ENCODE results near the gene KIF12. TPM values are rescaled to one million over a fixed set of nuclear protein-coding genes. Genes with fewer than 3 reads are reported as not detected.
A peak's percentile ranks its signal among the peaks of the same experiment; 100 is the strongest.

Gene KIF12
- total and polyA plus RNA-seq, 4 donors = 0.47 to 6.7 (median 4.8) TPM

DNA sequence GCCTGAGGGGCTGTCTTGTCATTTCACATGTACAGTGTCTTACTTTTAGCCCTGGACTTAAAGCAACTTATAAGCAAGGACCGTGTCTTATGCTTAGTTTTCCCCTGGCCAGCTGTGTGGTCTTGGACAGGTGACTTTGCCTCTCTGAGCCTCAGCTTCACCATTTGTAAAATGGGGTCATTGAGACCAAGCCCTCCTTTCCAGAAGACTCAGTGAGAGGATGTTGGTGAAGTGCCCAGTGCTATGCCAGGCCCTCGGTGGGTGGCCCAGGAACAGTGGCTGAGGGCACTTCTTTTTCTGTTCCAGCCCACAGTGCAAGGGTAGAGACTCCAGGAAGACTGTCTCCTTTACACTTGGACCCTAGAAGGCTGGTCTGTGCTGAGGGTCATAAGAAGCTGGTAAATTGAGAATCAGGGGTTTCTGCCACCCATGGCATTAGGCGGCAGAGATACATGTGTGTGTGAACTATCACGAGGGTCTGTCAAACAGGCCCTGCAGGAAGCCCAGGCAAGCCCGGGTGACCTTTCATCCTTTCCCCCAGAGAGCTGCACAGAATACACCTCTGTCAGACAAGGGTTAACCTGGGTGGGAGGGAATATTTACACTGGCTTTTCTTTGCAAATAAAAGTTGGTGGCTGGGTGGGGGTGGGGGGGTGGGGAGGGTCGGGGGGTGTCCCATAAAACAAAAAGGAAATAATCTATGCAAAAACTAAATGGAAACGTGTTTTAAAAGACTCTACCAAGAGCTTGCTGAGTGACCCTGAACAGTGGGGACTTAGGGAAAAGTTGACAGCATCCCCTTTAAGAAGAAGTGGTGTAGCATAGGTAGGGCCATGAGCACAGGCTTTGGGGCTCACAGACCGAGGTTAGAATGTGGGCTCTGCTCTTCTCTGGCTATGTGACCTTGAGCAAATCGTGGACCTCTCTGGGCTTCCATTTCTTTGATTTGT is 20.4 kb upstream of the KIF12 start:
- no peak for ATAC-seq (ENCODE audit: insufficient read depth, low FRiP score)
- DNase-seq = peak in 1 of 3 donors; percentile 0

DNA sequence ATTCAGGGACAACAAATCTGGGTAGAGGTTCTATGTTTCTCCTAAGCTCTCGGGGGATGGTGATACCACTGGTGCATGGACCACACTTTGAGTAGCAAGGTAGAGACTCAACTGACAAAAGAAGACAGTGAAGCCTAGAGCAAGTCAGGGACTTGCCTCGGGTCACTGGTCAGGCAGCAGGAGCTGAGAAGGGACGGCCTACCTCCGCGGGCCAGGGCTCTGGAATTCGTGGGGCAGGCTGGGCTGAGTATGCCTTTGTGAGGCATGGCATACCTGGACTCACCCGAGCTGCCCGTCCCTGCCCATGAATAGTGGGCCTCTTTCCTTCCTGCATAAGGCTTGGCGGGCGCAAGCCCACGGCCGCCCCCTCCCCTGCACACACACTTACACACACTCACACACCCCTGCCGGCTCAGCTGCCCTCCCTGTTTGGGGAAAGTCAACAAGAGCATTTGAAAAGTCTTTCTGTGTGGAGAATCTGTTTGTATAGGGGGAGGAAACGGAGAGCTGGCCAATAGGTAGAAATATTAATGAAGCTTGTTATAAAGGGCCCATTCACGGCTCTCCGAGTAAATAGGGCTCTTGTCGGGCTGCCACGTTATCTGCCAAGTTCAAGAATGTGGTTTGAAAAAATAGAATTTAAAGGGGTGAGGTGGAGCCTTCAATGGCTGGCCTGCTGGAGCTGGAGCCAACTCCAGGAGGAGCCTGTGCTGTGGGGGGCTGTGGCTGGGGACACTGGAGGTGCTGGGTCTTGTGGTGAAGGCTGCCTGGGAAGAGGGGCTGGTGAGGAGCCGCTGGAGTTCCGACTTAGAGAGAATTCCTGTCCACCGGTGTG is 19.1 kb upstream of the KIF12 start:
- H3K4me1 ChIP-seq (ENCODE audit: control insufficient read depth in 5 of 5, insufficient read depth in 5 of 5, low read length in 5 of 5) = peaks cover 0 to 43% (median 22%) of the 10 kb centered on the region in 5 donors
- peak; percentile 79 to 91 (median 84) for DNase-seq
- no peaks in the 10 kb centered on the region for H3K9me3 ChIP-seq (ENCODE audit: control insufficient read depth in 4 of 4, insufficient read depth in 3 of 4, low read length in 3 of 4)
- H3K27me3 ChIP-seq (ENCODE audit: control insufficient read depth in 3 of 3, insufficient read depth in 3 of 3, low read length in 2 of 3) = no peaks in the 10 kb centered on the region
- WGBS, 2 donors = 51 to 63% methylated on average over 21 of the region's 21 CpGs
- H3K27ac ChIP-seq (ENCODE audit: low read depth in 1 of 2, low read length in 1 of 2) = peak overlapping the region in 1 of 2 donors; percentile 66
- H3K36me3 ChIP-seq (ENCODE audit: control insufficient read depth in 4 of 4, insufficient read depth in 4 of 4, low read length in 4 of 4) = no peaks in the 10 kb centered on the region
- no peak overlapping the region for H3K9ac ChIP-seq (ENCODE audit: insufficient read depth in 1 of 2, low read length in 2 of 2)
- no peak overlapping the region for H3K4me3 ChIP-seq
- TF ChIP-seq, protein P1, sequence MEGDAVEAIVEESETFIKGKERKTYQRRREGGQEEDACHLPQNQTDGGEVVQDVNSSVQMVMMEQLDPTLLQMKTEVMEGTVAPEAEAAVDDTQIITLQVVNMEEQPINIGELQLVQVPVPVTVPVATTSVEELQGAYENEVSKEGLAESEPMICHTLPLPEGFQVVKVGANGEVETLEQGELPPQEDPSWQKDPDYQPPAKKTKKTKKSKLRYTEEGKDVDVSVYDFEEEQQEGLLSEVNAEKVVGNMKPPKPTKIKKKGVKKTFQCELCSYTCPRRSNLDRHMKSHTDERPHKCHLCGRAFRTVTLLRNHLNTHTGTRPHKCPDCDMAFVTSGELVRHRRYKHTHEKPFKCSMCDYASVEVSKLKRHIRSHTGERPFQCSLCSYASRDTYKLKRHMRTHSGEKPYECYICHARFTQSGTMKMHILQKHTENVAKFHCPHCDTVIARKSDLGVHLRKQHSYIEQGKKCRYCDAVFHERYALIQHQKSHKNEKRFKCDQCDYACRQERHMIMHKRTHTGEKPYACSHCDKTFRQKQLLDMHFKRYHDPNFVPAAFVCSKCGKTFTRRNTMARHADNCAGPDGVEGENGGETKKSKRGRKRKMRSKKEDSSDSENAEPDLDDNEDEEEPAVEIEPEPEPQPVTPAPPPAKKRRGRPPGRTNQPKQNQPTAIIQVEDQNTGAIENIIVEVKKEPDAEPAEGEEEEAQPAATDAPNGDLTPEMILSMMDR (IDR thresholded peaks at IDR 0.05; ENCODE audit: control extremely low read depth, extremely low read depth) = no peak
- peak; percentile 50 for ATAC-seq (ENCODE audit: insufficient read depth, low FRiP score)

More for the DNA sequence above, 20.4 kb upstream of the KIF12 start:
- Histone ChIP-seq H3K27ac (ENCODE audit: low read depth in 1 of 2, low read length in 1 of 2) (no peak overlapping the region), H3K9ac (ENCODE audit: insufficient read depth in 1 of 2, low read length in 2 of 2) (no peak overlapping the region), H3K4me3 (no peak overlapping the region), H3K9me3 (ENCODE audit: control insufficient read depth in 4 of 4, insufficient read depth in 3 of 4, low read length in 3 of 4) (no peaks in the 10 kb centered on the region), H3K27me3 (ENCODE audit: control insufficient read depth in 3 of 3, insufficient read depth in 3 of 3, low read length in 2 of 3) (no peaks in the 10 kb centered on the region), H3K4me1 (ENCODE audit: control insufficient read depth in 5 of 5, insufficient read depth in 5 of 5, low read length in 5 of 5) (peaks cover 0 to 48% (median 19%) of the 10 kb centered on the region in 5 donors), H3K36me3 (ENCODE audit: control insufficient read depth in 4 of 4, insufficient read depth in 4 of 4, low read length in 4 of 4) (no peaks in the 10 kb centered on the region)
- TF ChIP-seq, protein P1 (IDR thresholded peaks at IDR 0.05; ENCODE audit: control extremely low read depth, extremely low read depth) = no peak
- 40 to 67% methylated on average over 9 of the region's 9 CpGs for WGBS, 2 donors

DNA sequence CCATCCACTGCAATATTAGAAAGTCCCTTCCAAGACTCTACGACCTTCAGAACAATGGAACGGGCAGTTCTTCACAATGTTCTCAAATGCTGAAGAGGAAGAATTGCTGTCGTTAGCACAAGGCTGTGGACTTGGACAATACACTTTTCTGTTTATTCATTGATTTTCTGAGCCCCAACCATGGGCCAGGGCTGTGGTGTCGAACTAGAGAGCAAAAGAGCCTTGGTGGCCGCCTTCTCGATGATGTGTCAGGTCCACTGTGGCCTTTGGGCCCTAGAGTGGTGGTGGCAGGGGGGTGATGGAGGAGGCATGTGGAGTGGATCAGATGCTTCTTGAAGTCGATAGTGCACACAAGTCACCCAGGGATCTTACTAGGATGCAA is 18.5 kb upstream of the KIF12 start:
- Histone ChIP-seq H3K9me3 (ENCODE audit: control insufficient read depth in 4 of 4, insufficient read depth in 3 of 4, low read length in 3 of 4) (no peaks in the 10 kb centered on the region), H3K27me3 (ENCODE audit: control insufficient read depth in 3 of 3, insufficient read depth in 3 of 3, low read length in 2 of 3) (no peaks in the 10 kb centered on the region), H3K4me1 (ENCODE audit: control insufficient read depth in 5 of 5, insufficient read depth in 5 of 5, low read length in 5 of 5) (peaks cover 0 to 45% (median 22%) of the 10 kb centered on the region in 5 donors), H3K4me3 (no peak overlapping the region), H3K9ac (ENCODE audit: insufficient read depth in 1 of 2, low read length in 2 of 2) (no peak overlapping the region), H3K27ac (ENCODE audit: low read depth in 1 of 2, low read length in 1 of 2) (no peak overlapping the region), H3K36me3 (ENCODE audit: control insufficient read depth in 4 of 4, insufficient read depth in 4 of 4, low read length in 4 of 4) (no peaks in the 10 kb centered on the region)
- 82 to 88% methylated on average over 7 of the region's 7 CpGs for WGBS, 2 donors
- no peak for ATAC-seq (ENCODE audit: insufficient read depth, low FRiP score)
- peak in 1 of 3 donors; percentile 8 for DNase-seq
- TF ChIP-seq, protein P1 (IDR thresholded peaks at IDR 0.05; ENCODE audit: control extremely low read depth, extremely low read depth) = no peak
